CD4-positive, alpha-beta T cell (primary cell): ENCODE data around the gene SPINK1. TPM values are rescaled to one million over a fixed set of nuclear protein-coding genes. Genes with fewer than 3 reads are reported as not detected.
"Not testable (repeated sequence)": the region's sequence is repeated elsewhere in the genome, so short reads cannot be mapped to it uniquely, and the experiment has no call there.

ENCODE experiments used
- ATAC-seq: fragments of 200-7000 bp; cut with Tn5 transposase; one replicate; pipeline ENCODE4 v1.10.0; 2022; ENCODE audit warnings: mild to moderate bottlenecking; ENCODE audit not compliant: poor library complexity
- CTCF ChIA-PET: fragments of 350-600 bp; sonication (Branson Sonifier 250); formaldehyde crosslinking; loops from one replicate; lab custom pipeline; 2021; ENCODE audit warnings: antibody characterized with exemption, inconsistent platforms; lab: Charles Lee
- POLR2A ChIA-PET: fragments of 350-600 bp; sonication (Branson Sonifier 250); formaldehyde crosslinking; loops from one replicate; lab custom pipeline; 2021; ENCODE audit warnings: antibody characterized with exemption, inconsistent platforms; lab: Charles Lee
- DNase-seq, 14 experiments: peaks; one replicate each; pipeline ENCODE4 v3.0.0-alpha.2; 2013 to 2020; ENCODE audit warnings: mixed read lengths in 2 of 14
- H3K27ac ChIP-seq, 2 donors: one replicate each; pipeline versions ENCODE4 v1.5.1 to v1.7.0; 2013; ENCODE audit warnings: low read length in 2 of 2, low read depth in 1 of 2, mild to moderate bottlenecking in 1 of 2
- H3K27me3 ChIP-seq, 2 experiments: 1 replicate in 1 of 2; 2 replicates in 1 of 2; pipeline versions ENCODE4 v1.6.1 to v1.7.0; 2013; ENCODE audit warnings: low read length in 2 of 2, control low read depth in 1 of 2, mild to moderate bottlenecking in 1 of 2, moderate library complexity in 1 of 2; ENCODE audit not compliant: insufficient read depth in 2 of 2, control insufficient read depth in 1 of 2
- H3K36me3 ChIP-seq: one replicate; pipeline ENCODE4 v1.6.1; 2013; ENCODE audit warnings: low read length, control low read depth; ENCODE audit not compliant: insufficient read depth
- H3K4me1 ChIP-seq: one replicate; pipeline ENCODE4 v1.6.1; 2013; ENCODE audit warnings: low read length, control low read depth; ENCODE audit not compliant: insufficient read depth
- H3K4me3 ChIP-seq: one replicate; pipeline ENCODE4 v1.5.1; 2013; ENCODE audit warnings: mild to moderate bottlenecking, low read length, moderate library complexity
- H3K9me3 ChIP-seq, 2 experiments: 1 replicate in 1 of 2; 2 replicates in 1 of 2; pipeline versions ENCODE4 v1.6.1 to v1.7.0; 2013; ENCODE audit warnings: low read length in 2 of 2, mild to moderate bottlenecking in 2 of 2, control low read depth in 1 of 2, moderate library complexity in 1 of 2; ENCODE audit not compliant: control insufficient read depth in 1 of 2, insufficient read depth in 1 of 2
- H3K27ac Mint-ChIP-seq: one replicate; pipeline ENCODE4 v1.8.0; 2020; ENCODE audit warnings: mixed read lengths
- H3K27me3 Mint-ChIP-seq: one replicate; pipeline ENCODE4 v1.8.0; 2021; ENCODE audit warnings: mixed read lengths
- H3K36me3 Mint-ChIP-seq: one replicate; pipeline ENCODE4 v1.8.0; 2021; ENCODE audit warnings: low read depth, mixed read lengths
- H3K4me1 Mint-ChIP-seq: one replicate; pipeline ENCODE4 v1.8.0; 2021; ENCODE audit warnings: low read depth, mixed read lengths
- H3K4me3 Mint-ChIP-seq: one replicate; pipeline ENCODE4 v1.8.0; 2020; ENCODE audit warnings: mild to moderate bottlenecking, mixed read lengths
- H3K9me3 Mint-ChIP-seq: one replicate; pipeline ENCODE4 v1.8.0; 2020; ENCODE audit warnings: mixed read lengths
- CTCF ChIP-seq: fragments of 200-600 bp; IDR thresholded peaks from one replicate; pipeline ENCODE4 v1.8.0; 2022; ENCODE audit warnings: antibody characterized with exemption, mild to moderate bottlenecking
- intact Hi-C, 2 experiments: fragments of 100-400 bp; cut with DNase I in 1 of 2; cut with micrococcal nuclease in 1 of 2; formaldehyde crosslinking; loops; one replicate each; pipeline versions ENCODE4 v1.15.1 to v1.9.0; 2023 to 2025; cut with DNase I, micrococcal nuclease
- total RNA-seq, 174 experiments: library from RNA in 2 of 174; stranded (reverse) in 2 of 174; gene quantifications; one replicate each; pipeline ENCODE4 v1.2.3 and lab custom pipeline; 2021 to 2026

SPINK1 gene
- total RNA-seq, 2 experiments from 2014 or later: not detected

GRCh38 chr5:147826361-147826760 is 5.1 kb downstream of the SPINK1 start:
- H3K27me3 ChIP-seq: no peaks in the 10 kb centered on the region
- H3K4me1 Mint-ChIP-seq: no peaks in the 10 kb centered on the region
- ATAC-seq: no peak
- H3K4me3 ChIP-seq: no peak overlapping the region
- H3K9me3 Mint-ChIP-seq: no peaks in the 10 kb centered on the region
- POLR2A ChIA-PET: no interaction called here
- no peak overlapping the region for H3K27ac Mint-ChIP-seq
- no peaks in the 10 kb centered on the region for H3K9me3 ChIP-seq
- no peak for DNase-seq
- H3K4me3 Mint-ChIP-seq: no peak overlapping the region
- intact Hi-C loops: no loop called here
- no peak for TF ChIP-seq CTCF
- H3K27ac ChIP-seq: no peak overlapping the region
- no peaks in the 10 kb centered on the region for H3K36me3 ChIP-seq
- no peaks in the 10 kb centered on the region for H3K36me3 Mint-ChIP-seq
- H3K27me3 Mint-ChIP-seq: peaks cover 9% of the 10 kb centered on the region
- H3K4me1 ChIP-seq: no peaks in the 10 kb centered on the region
- CTCF ChIA-PET: no interaction called here

GRCh38 chr5:147822686-147823491 is 8.6 kb downstream of the SPINK1 start:
- intact Hi-C loops: loop anchor here (1.0 to 5.0 kb wide), 4 partner anchors 41 to 369 kb away; partner anchors contain the start of gene JAKMIP2 (in 1 of the 2)
- H3K36me3 ChIP-seq: no peaks in the 10 kb centered on the region
- no peak overlapping the region for H3K4me3 Mint-ChIP-seq
- no peak overlapping the region for H3K4me3 ChIP-seq
- peaks cover 5% of the 10 kb centered on the region for H3K27me3 Mint-ChIP-seq
- ChIA-PET POLR2A (interaction anchor here (1.2 kb wide), 1 partner anchor 194 kb away, joined by 8 read pairs; no protein-coding TSS in a partner anchor), CTCF (interaction anchor here (0.6 to 2.7 kb wide), 6 partner anchors 9 to 201 kb away, joined by 3 to 34 read pairs (median 4); no protein-coding TSS in a partner anchor)
- H3K27me3 ChIP-seq: no peaks in the 10 kb centered on the region
- peak in 11 of 14 experiments; percentile 5 to 75 (median 17) for DNase-seq
- no peaks in the 10 kb centered on the region for H3K9me3 Mint-ChIP-seq
- H3K27ac Mint-ChIP-seq: no peak overlapping the region
- no peaks in the 10 kb centered on the region for H3K9me3 ChIP-seq
- H3K4me1 ChIP-seq: no peaks in the 10 kb centered on the region
- ATAC-seq: peak; percentile 67
- no peak overlapping the region for H3K27ac ChIP-seq
- no peaks in the 10 kb centered on the region for H3K4me1 Mint-ChIP-seq
- no peaks in the 10 kb centered on the region for H3K36me3 Mint-ChIP-seq
- TF ChIP-seq CTCF: peak; percentile 80

- not testable (repeated sequence) for H3K27ac Mint-ChIP-seq, H3K36me3 ChIP-seq, H3K4me1 Mint-ChIP-seq, H3K27me3 Mint-ChIP-seq, ATAC-seq, H3K4me1 ChIP-seq, H3K27ac ChIP-seq, H3K4me3 ChIP-seq, H3K9me3 ChIP-seq, H3K27me3 ChIP-seq, H3K36me3 Mint-ChIP-seq, H3K9me3 Mint-ChIP-seq, DNase-seq, H3K4me3 Mint-ChIP-seq
- CTCF ChIA-PET: interaction anchor here (0.6 to 2.7 kb wide), 5 partner anchors 8 to 201 kb away, joined by 3 to 34 read pairs (median 4); no protein-coding TSS in a partner anchor
- intact Hi-C loops: loop anchor here (1.0 to 5.0 kb wide), 4 partner anchors 40 to 368 kb away; partner anchors contain the start of gene JAKMIP2 (in 1 of the 2)
- POLR2A ChIA-PET: interaction anchor here (1.2 kb wide), 1 partner anchor 194 kb away, joined by 8 read pairs; no protein-coding TSS in a partner anchor
These were observed 9.2 kb downstream of the SPINK1 start for GRCh38 chr5:147822222-147822621.
